HG03442 (cell line): ENCODE results near the gene CNGB1.
"Not testable (repeated sequence)": the region's sequence is repeated elsewhere in the genome, so short reads cannot be mapped to it uniquely, and the experiment has no call there.

ENCODE experiments used
- ATAC-seq: cut with Tn5 transposase; IDR thresholded peaks from one replicate; pipeline ENCODE4 v1.9.1; 2021; ENCODE audit warnings: mild to moderate bottlenecking, moderate library complexity; ENCODE audit not compliant: unreplicated experiment

The CNGB1 gene

GRCh38 chr16:57956270-57956808 is 14.6 kb downstream of the CNGB1 start:
- no peak for ATAC-seq

GRCh38 chr16:57955572-57956188 is 15.2 kb downstream of the CNGB1 start:
- no peak for ATAC-seq

- ATAC-seq, result no peak
These were observed 17.1 kb downstream of the CNGB1 start for GRCh38 chr16:57953857-57954256.

GRCh38 chr16:57952909-57953308 is 18.0 kb downstream of the CNGB1 start:
- ATAC-seq, result no peak

GRCh38 chr16:57951204-57951960 is 19.5 kb downstream of the CNGB1 start:
- ATAC-seq, result no peak

- ATAC-seq, result no peak
These were observed 20.5 kb downstream of the CNGB1 start for GRCh38 chr16:57950382-57950781.

GRCh38 chr16:57949595-57950238 is 21.2 kb downstream of the CNGB1 start:
- ATAC-seq, result no peak

GRCh38 chr16:57949013-57949412 is 21.9 kb downstream of the CNGB1 start:
- ATAC-seq, result no peak

- ATAC-seq, result no peak
These were observed 22.9 kb downstream of the CNGB1 start for GRCh38 chr16:57948027-57948426.

GRCh38 chr16:57947261-57947660 is 23.7 kb downstream of the CNGB1 start:
- ATAC-seq, result no peak

- no peak for ATAC-seq
These were observed 24.6 kb downstream of the CNGB1 start for GRCh38 chr16:57946181-57946801.

- no peak for ATAC-seq
These were observed 25.2 kb downstream of the CNGB1 start for GRCh38 chr16:57945740-57946138.

- no peak for ATAC-seq
These were observed 25.8 kb downstream of the CNGB1 start for GRCh38 chr16:57944970-57945739.

GRCh38 chr16:57943381-57943780 is 27.5 kb downstream of the CNGB1 start:
- ATAC-seq, result not testable (repeated sequence)

- ATAC-seq, result not testable (repeated sequence)
These were observed 29.0 kb downstream of the CNGB1 start for GRCh38 chr16:57941901-57942300.

- no peak for ATAC-seq
These were observed 29.8 kb downstream of the CNGB1 start for GRCh38 chr16:57941016-57941664.

GRCh38 chr16:57940382-57940966 is 30.5 kb downstream of the CNGB1 start:
- ATAC-seq, result no peak

GRCh38 chr16:57939872-57940224 is 31.1 kb downstream of the CNGB1 start:
- no peak for ATAC-seq

- no peak for ATAC-seq
These were observed 31.7 kb downstream of the CNGB1 start for GRCh38 chr16:57938936-57939871.
